ENCODE measurements around the gene SGO1.
A peak's percentile ranks its signal among the peaks of the same experiment; 100 is the strongest.

Gene SGO1

DNA sequence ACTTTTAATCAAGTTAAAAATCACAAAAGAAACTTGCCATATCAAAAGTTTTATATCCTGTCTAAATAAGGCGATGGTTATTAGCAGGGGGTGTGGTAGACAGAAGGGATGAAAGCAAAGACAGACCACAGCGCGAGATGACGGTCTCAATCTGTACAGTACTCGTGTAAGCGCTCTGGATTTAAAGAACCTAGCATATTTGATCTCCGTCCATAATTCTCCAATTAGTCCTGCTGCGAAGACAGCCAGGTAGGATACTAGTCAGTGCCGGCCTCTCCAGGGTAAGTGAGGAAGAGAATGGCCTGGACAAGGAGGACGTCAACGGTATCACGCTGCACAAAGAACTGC lies 701 bp downstream of the SGO1 start:
- peak; percentile 10 for DNase-seq (ENCODE audit: low spot score)
- TF ChIP-seq, protein P1, sequence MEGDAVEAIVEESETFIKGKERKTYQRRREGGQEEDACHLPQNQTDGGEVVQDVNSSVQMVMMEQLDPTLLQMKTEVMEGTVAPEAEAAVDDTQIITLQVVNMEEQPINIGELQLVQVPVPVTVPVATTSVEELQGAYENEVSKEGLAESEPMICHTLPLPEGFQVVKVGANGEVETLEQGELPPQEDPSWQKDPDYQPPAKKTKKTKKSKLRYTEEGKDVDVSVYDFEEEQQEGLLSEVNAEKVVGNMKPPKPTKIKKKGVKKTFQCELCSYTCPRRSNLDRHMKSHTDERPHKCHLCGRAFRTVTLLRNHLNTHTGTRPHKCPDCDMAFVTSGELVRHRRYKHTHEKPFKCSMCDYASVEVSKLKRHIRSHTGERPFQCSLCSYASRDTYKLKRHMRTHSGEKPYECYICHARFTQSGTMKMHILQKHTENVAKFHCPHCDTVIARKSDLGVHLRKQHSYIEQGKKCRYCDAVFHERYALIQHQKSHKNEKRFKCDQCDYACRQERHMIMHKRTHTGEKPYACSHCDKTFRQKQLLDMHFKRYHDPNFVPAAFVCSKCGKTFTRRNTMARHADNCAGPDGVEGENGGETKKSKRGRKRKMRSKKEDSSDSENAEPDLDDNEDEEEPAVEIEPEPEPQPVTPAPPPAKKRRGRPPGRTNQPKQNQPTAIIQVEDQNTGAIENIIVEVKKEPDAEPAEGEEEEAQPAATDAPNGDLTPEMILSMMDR (IDR thresholded peaks at IDR 0.05; ENCODE audit: extremely low read depth, missing control alignments), result no peak

DNA sequence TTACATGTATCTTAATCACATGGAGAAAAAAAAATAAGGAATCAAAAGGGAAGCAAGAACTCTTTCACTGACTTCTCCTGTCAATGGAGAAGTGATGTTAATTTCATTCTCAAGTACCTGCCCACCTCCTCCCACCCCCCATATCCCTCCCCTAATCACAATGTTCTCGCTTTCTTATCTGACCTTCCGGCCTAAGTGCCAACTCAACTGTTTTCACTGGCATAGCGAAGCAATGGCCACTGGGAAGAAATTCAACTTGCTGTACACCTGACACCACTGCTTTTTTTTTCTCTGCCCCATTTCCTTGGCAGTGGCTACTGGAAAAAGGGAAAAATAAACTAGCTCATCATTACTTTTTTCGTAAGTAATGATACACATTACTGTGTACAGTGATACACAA lies 3.8 kb downstream of the SGO1 start:
- no peak for DNase-seq (ENCODE audit: low spot score)
- TF ChIP-seq, protein P1 (IDR thresholded peaks at IDR 0.05; ENCODE audit: extremely low read depth, missing control alignments), result no peak

DNA sequence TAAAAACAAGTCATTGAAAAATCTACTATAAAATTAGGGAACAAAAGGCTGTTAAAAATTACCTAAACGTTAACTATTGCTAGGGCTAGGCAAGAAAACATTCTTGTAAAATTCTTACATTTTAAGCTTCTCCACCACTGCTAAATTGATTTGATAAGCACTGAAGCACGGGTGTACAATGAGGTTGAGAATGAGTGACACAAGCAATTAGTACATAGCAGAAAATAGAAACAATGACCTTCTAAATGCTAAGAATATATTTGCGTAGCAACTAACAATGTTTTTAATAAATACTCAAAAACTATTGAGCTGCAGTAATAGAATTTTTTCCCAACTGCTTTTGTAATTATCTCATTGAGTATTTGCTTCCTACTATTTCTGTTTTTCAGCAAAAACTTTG lies 4.7 kb downstream of the SGO1 start:
- TF ChIP-seq, protein P1 (IDR thresholded peaks at IDR 0.05; ENCODE audit: extremely low read depth, missing control alignments), result no peak
- no peak for DNase-seq (ENCODE audit: low spot score)

DNA sequence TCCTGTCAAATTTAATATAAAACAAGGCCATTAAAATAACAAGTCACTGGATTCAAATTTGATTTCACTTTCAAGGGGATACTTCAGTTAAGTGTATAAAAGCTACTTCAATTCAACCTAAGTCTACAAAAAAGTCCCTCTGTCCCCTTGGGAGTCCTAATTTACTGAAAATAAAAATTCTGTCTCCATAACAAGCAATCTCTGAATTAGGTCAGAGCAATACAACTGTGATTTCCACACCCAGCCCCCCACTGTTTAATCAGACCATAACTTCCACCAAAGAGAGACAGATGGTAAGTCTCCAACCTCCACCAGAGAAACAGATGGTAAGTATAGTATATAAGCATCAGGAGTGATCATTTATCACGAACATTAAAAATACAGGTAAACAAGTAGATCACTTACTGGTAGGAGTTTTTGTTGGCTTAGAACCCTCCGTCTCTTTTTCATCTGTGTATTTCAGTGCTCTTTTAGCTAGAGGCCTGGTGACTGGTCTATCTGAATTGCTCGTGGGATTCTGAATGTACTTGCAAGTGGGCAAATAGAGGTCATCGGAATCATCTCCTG lies 12.1 kb downstream of the SGO1 start:
- TF ChIP-seq, protein P1 (IDR thresholded peaks at IDR 0.05; ENCODE audit: extremely low read depth, missing control alignments), result no peak
- DNase-seq (ENCODE audit: low spot score), result no peak

DNA sequence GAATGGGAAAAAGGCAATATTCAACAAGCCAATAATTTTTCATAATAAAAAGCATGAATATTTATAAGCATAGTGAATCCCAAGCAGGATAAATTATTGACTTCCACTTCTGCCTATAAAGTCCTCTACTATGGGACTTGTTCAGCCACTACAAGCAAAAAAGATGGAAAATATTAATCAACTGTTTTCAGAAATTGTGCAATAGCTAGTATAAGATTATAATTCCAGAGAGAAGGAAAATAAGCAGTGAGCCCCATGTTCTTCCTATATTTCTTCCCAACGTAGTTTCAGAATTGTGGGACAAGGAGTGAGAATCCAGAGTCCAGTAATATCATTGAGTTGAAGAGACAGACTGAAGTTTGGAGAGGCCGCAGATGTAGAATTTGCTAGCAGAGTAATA lies 24.3 kb downstream of the SGO1 start:
- TF ChIP-seq, protein P1 (IDR thresholded peaks at IDR 0.05; ENCODE audit: extremely low read depth, missing control alignments), result no peak
- DNase-seq (ENCODE audit: low spot score), result no peak

DNA sequence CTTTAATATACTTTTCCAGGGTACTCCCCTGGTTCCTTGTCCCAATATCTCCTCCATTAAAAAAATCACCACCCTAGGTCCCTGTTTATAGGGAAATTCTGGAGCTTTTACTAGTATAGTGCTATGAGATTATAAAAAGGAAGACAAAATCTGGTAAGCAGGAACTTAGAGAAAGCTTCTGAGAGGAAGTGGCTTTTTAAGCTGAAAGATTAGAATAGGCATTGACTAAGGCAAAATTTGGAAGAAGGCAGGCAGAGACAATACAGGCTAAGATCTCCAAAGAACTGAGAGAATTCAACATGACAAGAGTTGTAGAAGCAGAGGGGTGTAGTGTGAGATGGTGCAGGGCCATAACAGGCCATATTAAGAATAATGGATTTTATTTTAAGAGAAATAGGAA lies 25.8 kb downstream of the SGO1 start:
- DNase-seq (ENCODE audit: low spot score), result no peak
- TF ChIP-seq, protein P1 (IDR thresholded peaks at IDR 0.05; ENCODE audit: extremely low read depth, missing control alignments), result no peak

DNA sequence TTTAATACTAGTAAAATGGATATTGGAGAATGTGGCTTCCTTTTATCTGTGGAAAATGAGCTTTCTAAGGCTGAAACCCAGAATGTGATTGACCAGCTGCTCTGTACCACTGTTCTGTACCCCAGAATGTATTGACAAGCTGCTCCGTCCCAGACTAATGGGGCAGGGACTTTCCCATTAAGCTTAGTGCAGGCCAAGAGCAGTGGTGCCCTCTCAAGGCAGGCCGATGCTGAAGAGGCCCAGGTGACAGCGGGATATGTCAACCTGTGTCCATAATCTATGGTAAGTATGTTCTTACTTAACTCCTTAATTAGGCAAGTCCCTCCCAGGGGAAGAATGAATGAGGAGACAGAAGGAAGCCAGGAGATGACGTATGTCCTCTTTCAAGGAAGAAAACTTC lies 31.1 kb downstream of the SGO1 start:
- no peak for DNase-seq (ENCODE audit: low spot score)
- TF ChIP-seq, protein P1 (IDR thresholded peaks at IDR 0.05; ENCODE audit: extremely low read depth, missing control alignments), result no peak

Measured in GM20000 (cell line).